ENCODE data around the gene MTRR.

- no peak for TF ChIP-seq CTCF (IDR thresholded peaks at IDR 0.05; ENCODE audit: insufficient read depth, low read length)
- no peak for TF ChIP-seq POLR2AphosphoS5 (IDR thresholded peaks at IDR 0.05; ENCODE audit: low read depth)
These were observed 18.3 kb upstream of the MTRR start, which contains the start of gene CFAP90 for GRCh38 chr5:7850395-7851239.
